ENCODE measurements around the gene FGD4.

Gene FGD4

GRCh38 chr12:32390572-32391219 is 8.7 kb upstream of the FGD4 start:
- DNase-seq (ENCODE audit: low read depth): no peak
- H3K4me3 ChIP-seq (ENCODE audit: low read depth, low read length): no peak overlapping the region
- TF ChIP-seq CTCF (IDR thresholded peaks at IDR 0.05; ENCODE audit: control insufficient read depth, extremely low read depth, insufficient read depth): no peak

- DNase-seq (ENCODE audit: low read depth): no peak
- no peak overlapping the region for H3K4me3 ChIP-seq (ENCODE audit: low read depth, low read length)
- no peak for TF ChIP-seq CTCF (IDR thresholded peaks at IDR 0.05; ENCODE audit: control insufficient read depth, extremely low read depth, insufficient read depth)
Observed at GRCh38 chr12:32395026-32395425, 4.3 kb upstream of the FGD4 start.

- no peak for TF ChIP-seq CTCF (IDR thresholded peaks at IDR 0.05; ENCODE audit: control insufficient read depth, extremely low read depth, insufficient read depth)
- no peak for DNase-seq (ENCODE audit: low read depth)
- H3K4me3 ChIP-seq (ENCODE audit: low read depth, low read length): no peak overlapping the region
Observed at GRCh38 chr12:32397696-32398095, 1.7 kb upstream of the FGD4 start.

- DNase-seq (ENCODE audit: low read depth): no peak
- H3K4me3 ChIP-seq (ENCODE audit: low read depth, low read length): no peak overlapping the region
Observed at GRCh38 chr12:32398181-32398580, 1.2 kb upstream of the FGD4 start.

GRCh38 chr12:32398816-32399369 is 465 bp upstream of the FGD4 start:
- no peak for TF ChIP-seq CTCF (IDR thresholded peaks at IDR 0.05; ENCODE audit: control insufficient read depth, extremely low read depth, insufficient read depth)
- no peak for DNase-seq (ENCODE audit: low read depth)
- peak overlapping the region; percentile 42 for H3K4me3 ChIP-seq (ENCODE audit: low read depth, low read length)

More at GRCh38 chr12:32398181-32398580, 1.2 kb upstream of the FGD4 start:
- TF ChIP-seq CTCF (IDR thresholded peaks at IDR 0.05; ENCODE audit: control insufficient read depth, extremely low read depth, insufficient read depth): no peak

GRCh38 chr12:32400114-32400672 is 835 bp downstream of the FGD4 start:
- TF ChIP-seq CTCF (IDR thresholded peaks at IDR 0.05; ENCODE audit: control insufficient read depth, extremely low read depth, insufficient read depth): no peak
- DNase-seq (ENCODE audit: low read depth): peak; percentile 13
- H3K4me3 ChIP-seq (ENCODE audit: low read depth, low read length): peak overlapping the region; percentile 63
